Ovary (tissue), 3 donors: Measurements from ENCODE around the gene TUBB1.

ENCODE experiments used
- CTCF ChIP-seq, 3 donors: fragments of 450-650 bp in 2 of 3; fragments of 200-600 bp in 1 of 3; IDR thresholded peaks; one replicate each; pipeline versions ENCODE4 v1.5.1 to v1.8.0; 2016 to 2022; ENCODE audit warnings: antibody characterized with exemption in 3 of 3, mild to moderate bottlenecking in 1 of 3
- POLR2A ChIP-seq: fragments of 450-650 bp; IDR thresholded peaks from one replicate; pipeline ENCODE4 v1.6.1; 2017; ENCODE audit warnings: antibody characterized with exemption, mild to moderate bottlenecking, moderate library complexity
- donor health status: DM: no; HTN: no; CAD: no.

GRCh38 chr20:59006864-59007664, 12.2 kb upstream of the TUBB1 start, which contains the start of gene CTSZ:
- TF ChIP-seq CTCF (IDR thresholded peaks at IDR 0.05): no peak
- TF ChIP-seq POLR2A: no peak
